AG09319 (cell line): ENCODE measurements around the gene RHOT2.

Experiments
- DNase-seq: peaks from one replicate; pipeline ENCODE4 v3.0.0-alpha.2; 2010; ENCODE audit warnings: low read depth; ENCODE audit errors: extremely low read depth
- CTCF ChIP-seq: IDR thresholded peaks from 2 replicates; pipeline ENCODE4 v1.5.1; 2011; ENCODE audit warnings: low read depth, mild to moderate bottlenecking, inconsistent platforms, low read length, moderate library complexity

RHOT2 gene

DNA sequence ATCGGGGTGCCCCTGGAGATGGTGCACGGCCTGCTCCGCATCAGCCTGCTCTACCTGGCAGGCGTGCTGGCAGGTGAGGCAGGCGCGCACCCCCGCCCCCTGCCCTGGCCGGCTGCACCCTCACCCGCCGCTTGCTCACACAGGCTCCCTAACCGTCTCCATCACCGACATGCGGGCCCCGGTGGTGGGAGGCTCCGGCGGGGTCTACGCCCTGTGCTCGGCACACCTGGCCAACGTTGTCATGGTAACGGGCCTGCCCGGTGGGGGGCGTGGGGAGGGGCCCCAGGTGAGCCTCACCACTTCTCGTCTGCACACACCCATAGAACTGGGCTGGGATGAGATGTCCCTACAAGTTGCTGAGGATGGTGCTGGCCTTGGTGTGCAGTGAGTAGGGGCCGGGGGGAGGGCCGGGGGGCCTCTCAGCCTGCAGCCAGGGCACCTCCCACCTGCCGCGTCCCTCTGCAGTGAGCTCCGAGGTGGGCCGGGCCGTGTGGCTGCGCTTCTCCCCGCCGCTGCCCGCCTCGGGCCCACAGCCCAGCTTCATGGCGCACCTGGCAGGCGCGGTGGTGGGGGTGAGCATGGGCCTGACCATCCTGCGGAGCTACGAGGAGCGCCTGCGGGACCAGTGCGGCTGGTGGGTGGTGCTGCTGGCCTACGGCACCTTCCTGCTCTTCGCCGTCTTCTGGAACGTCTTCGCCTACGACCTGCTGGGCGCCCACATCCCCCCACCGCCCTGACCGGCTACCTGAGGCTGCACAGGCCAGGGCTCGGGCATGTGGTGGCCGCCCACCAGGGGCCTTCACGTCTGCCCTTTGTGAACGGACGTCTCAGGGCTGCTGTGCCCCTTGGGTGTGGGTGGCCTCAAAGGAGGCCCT is 9.6 kb downstream of the RHOT2 start:
- no peak for TF ChIP-seq CTCF
- no peak for DNase-seq

GRCh38 chr16:678209-678857 is 10.4 kb downstream of the RHOT2 start:
- DNase-seq = no peak
- no peak for TF ChIP-seq CTCF

- DNase-seq = no peak
- TF ChIP-seq CTCF = no peak
These were observed 11.2 kb downstream of the RHOT2 start for GRCh38 chr16:678858-679813.

GRCh38 chr16:679814-680624 is 12.1 kb downstream of the RHOT2 start, which contains the start of gene STUB1:
Gene STUB1, plus strand, starts transcription at chr16:680410. Its CDS starts 116 bp downstream, at chr16:680526.
- DNase-seq = peak; percentile 65
- TF ChIP-seq CTCF = no peak

GRCh38 chr16:680625-680945 is 12.7 kb downstream of the RHOT2 start:
- DNase-seq = no peak
- no peak for TF ChIP-seq CTCF

GRCh38 chr16:680967-681745 is 13.2 kb downstream of the RHOT2 start:
- DNase-seq = no peak

More at GRCh38 chr16:680967-681745, 13.2 kb downstream of the RHOT2 start:
- peak; percentile 19; the same call in 1 of the 2 replicates for TF ChIP-seq CTCF
